ENCODE data around the gene ELMO1. TPM values are rescaled to one million over a fixed set of nuclear protein-coding genes. Genes with fewer than 3 reads are reported as not detected.

Gene ELMO1
- total RNA-seq, 2 donors from 2014 or later, result 10.9 to 56.0 TPM

- no peaks in the 10 kb centered on the region for H3K27me3 ChIP-seq
- no peak overlapping the region for H3K4me3 ChIP-seq
- no peaks in the 10 kb centered on the region for H3K36me3 ChIP-seq (replicated peaks in 1 of 2; ENCODE audit: insufficient read depth in 1 of 2, low read depth in 2 of 2)
- no peaks in the 10 kb centered on the region for H3K9me3 ChIP-seq
- WGBS, 2 donors, result 82 to 84% methylated on average over 3 of the region's 3 CpGs
- ATAC-seq (no peak), DNase-seq (no peak)
- TF ChIP-seq CTCF (IDR thresholded peaks at IDR 0.05) (no peak), POLR2A (IDR thresholded peaks at IDR 0.05) (no peak)
- intact Hi-C loops (cut with DNase I), result no loop called here
- no peak overlapping the region for H3K27ac ChIP-seq
- H3K4me1 ChIP-seq, result no peaks in the 10 kb centered on the region
These were observed 82.2 kb downstream of the ELMO1 start for GRCh38 chr7:37366445-37366844.

GRCh38 chr7:37365405-37365804, 83.3 kb downstream of the ELMO1 start:
- ATAC-seq (no peak), DNase-seq (no peak)
- H3K4me3 ChIP-seq, result no peak overlapping the region
- no peaks in the 10 kb centered on the region for H3K36me3 ChIP-seq (replicated peaks in 1 of 2; ENCODE audit: insufficient read depth in 1 of 2, low read depth in 2 of 2)
- no peaks in the 10 kb centered on the region for H3K27me3 ChIP-seq
- intact Hi-C loops (cut with DNase I), result no loop called here
- H3K9me3 ChIP-seq, result no peaks in the 10 kb centered on the region
- WGBS, 2 donors, result 53 to 65% methylated on average over 4 of the region's 4 CpGs
- TF ChIP-seq POLR2A (IDR thresholded peaks at IDR 0.05) (no peak), CTCF (IDR thresholded peaks at IDR 0.05) (no peak)
- H3K4me1 ChIP-seq, result no peaks in the 10 kb centered on the region
- H3K27ac ChIP-seq, result no peak overlapping the region

- Histone ChIP-seq H3K9me3 (no peaks in the 10 kb centered on the region), H3K4me3 (no peak overlapping the region), H3K27me3 (no peaks in the 10 kb centered on the region), H3K27ac (no peak overlapping the region), H3K4me1 (no peaks in the 10 kb centered on the region), H3K36me3 (replicated peaks in 1 of 2; ENCODE audit: insufficient read depth in 1 of 2, low read depth in 2 of 2) (no peaks in the 10 kb centered on the region)
- intact Hi-C loops (cut with DNase I), result no loop called here
- no peak for DNase-seq
- no peak for TF ChIP-seq POLR2A (IDR thresholded peaks at IDR 0.05)
- no peak for TF ChIP-seq CTCF (IDR thresholded peaks at IDR 0.05)
- 61 to 71% methylated on average over 8 of the region's 8 CpGs for WGBS, 2 donors
- ATAC-seq, result no peak
These were observed 83.8 kb downstream of the ELMO1 start for GRCh38 chr7:37364856-37365255.

- no peak for ATAC-seq
- no peak overlapping the region for H3K4me3 ChIP-seq
- no peaks in the 10 kb centered on the region for H3K4me1 ChIP-seq
- 78 to 91% methylated on average over 3 of the region's 3 CpGs for WGBS, 2 donors
- no peak for DNase-seq
- no peaks in the 10 kb centered on the region for H3K27me3 ChIP-seq
- no peaks in the 10 kb centered on the region for H3K36me3 ChIP-seq (replicated peaks in 1 of 2; ENCODE audit: insufficient read depth in 1 of 2, low read depth in 2 of 2)
- intact Hi-C loops (cut with DNase I), result no loop called here
- H3K27ac ChIP-seq, result no peak overlapping the region
- no peaks in the 10 kb centered on the region for H3K9me3 ChIP-seq
- TF ChIP-seq CTCF (IDR thresholded peaks at IDR 0.05) (no peak), POLR2A (IDR thresholded peaks at IDR 0.05) (no peak)
These were observed 84.8 kb downstream of the ELMO1 start for GRCh38 chr7:37363536-37364491.

- DNase-seq (no peak), ATAC-seq (no peak)
- Histone ChIP-seq H3K4me3 (no peak overlapping the region), H3K4me1 (no peaks in the 10 kb centered on the region), H3K27me3 (no peaks in the 10 kb centered on the region), H3K36me3 (replicated peaks in 1 of 2; ENCODE audit: insufficient read depth in 1 of 2, low read depth in 2 of 2) (no peaks in the 10 kb centered on the region), H3K27ac (no peak overlapping the region), H3K9me3 (no peaks in the 10 kb centered on the region)
- TF ChIP-seq POLR2A (IDR thresholded peaks at IDR 0.05) (no peak), CTCF (IDR thresholded peaks at IDR 0.05) (no peak)
- intact Hi-C loops (cut with DNase I), result no loop called here
- 74 to 76% methylated on average over 2 of the region's 2 CpGs for WGBS, 2 donors
These were observed 85.9 kb downstream of the ELMO1 start for GRCh38 chr7:37362802-37363201.

All from body of pancreas (tissue), 4 donors.